ENCODE results near the gene HID1.

Gene HID1

GRCh38 chr17:74954665-74955421, 17.7 kb downstream of the HID1 start:
- no peaks in the 10 kb centered on the region for H3K79me2 ChIP-seq (ENCODE audit: low read length)
- TF ChIP-seq CTCF (IDR thresholded peaks at IDR 0.05; ENCODE audit: low read length) (no peak), EZH2phosphoT487 (IDR thresholded peaks at IDR 0.05; ENCODE audit: low read length) (no peak), EZH2 (optimal IDR thresholded peaks at IDR 0.05; ENCODE audit: low read depth, low read length) (no peak)
- no peak overlapping the region for H2AFZ ChIP-seq (ENCODE audit: low read length)
- H3F3A ChIP-seq (ENCODE audit: insufficient read depth, low read length), result no peaks in the 10 kb centered on the region
- peaks cover 75% of the 10 kb centered on the region for H3K27me3 ChIP-seq (replicated peaks; ENCODE audit: insufficient read depth, low read length)
- no peaks in the 10 kb centered on the region for H3K36me3 ChIP-seq (replicated peaks; ENCODE audit: insufficient read depth, low read length)
- no peak for DNase-seq
- H3K9me3 ChIP-seq (replicated peaks; ENCODE audit: insufficient read depth, low read length), result no peaks in the 10 kb centered on the region
- no peaks in the 10 kb centered on the region for H3K4me1 ChIP-seq (ENCODE audit: low read length)
- H3K4me2 ChIP-seq (ENCODE audit: low read depth, low read length), result no peak overlapping the region
- H3K9ac ChIP-seq (ENCODE audit: low read length), result no peak overlapping the region
- no peaks in the 10 kb centered on the region for H3K9me2 ChIP-seq (replicated peaks; ENCODE audit: insufficient read depth, low read length)
- no peaks in the 10 kb centered on the region for H4K20me1 ChIP-seq (ENCODE audit: insufficient read depth, low read length)
- H3K27ac ChIP-seq (ENCODE audit: low read length), result no peak overlapping the region
- no peak overlapping the region for H3K4me3 ChIP-seq (ENCODE audit: low read length)

- Histone ChIP-seq H3K79me2 (ENCODE audit: low read length) (no peaks in the 10 kb centered on the region), H3K4me3 (ENCODE audit: low read length) (no peak overlapping the region), H3K27ac (ENCODE audit: low read length) (no peak overlapping the region), H4K20me1 (ENCODE audit: insufficient read depth, low read length) (no peaks in the 10 kb centered on the region), H3F3A (ENCODE audit: insufficient read depth, low read length) (no peaks in the 10 kb centered on the region), H3K4me2 (ENCODE audit: low read depth, low read length) (no peak overlapping the region), H3K9me3 (replicated peaks; ENCODE audit: insufficient read depth, low read length) (no peaks in the 10 kb centered on the region), H2AFZ (ENCODE audit: low read length) (no peak overlapping the region), H3K4me1 (ENCODE audit: low read length) (no peaks in the 10 kb centered on the region), H3K27me3 (replicated peaks; ENCODE audit: insufficient read depth, low read length) (peaks cover 81% of the 10 kb centered on the region), H3K9me2 (replicated peaks; ENCODE audit: insufficient read depth, low read length) (no peaks in the 10 kb centered on the region), H3K9ac (ENCODE audit: low read length) (no peak overlapping the region), H3K36me3 (replicated peaks; ENCODE audit: insufficient read depth, low read length) (no peaks in the 10 kb centered on the region)
- no peak for DNase-seq
- TF ChIP-seq CTCF (IDR thresholded peaks at IDR 0.05; ENCODE audit: low read length), result no peak
- TF ChIP-seq EZH2 (optimal IDR thresholded peaks at IDR 0.05; ENCODE audit: low read depth, low read length), result no peak
Observed at GRCh38 chr17:74954115-74954514, 18.4 kb downstream of the HID1 start.

- H2AFZ ChIP-seq (ENCODE audit: low read length), result no peak overlapping the region
- no peak overlapping the region for H3K4me3 ChIP-seq (ENCODE audit: low read length)
- no peaks in the 10 kb centered on the region for H3K9me3 ChIP-seq (replicated peaks; ENCODE audit: insufficient read depth, low read length)
- TF ChIP-seq CTCF (IDR thresholded peaks at IDR 0.05; ENCODE audit: low read length) (no peak), EZH2phosphoT487 (IDR thresholded peaks at IDR 0.05; ENCODE audit: low read length) (no peak)
- H3K27ac ChIP-seq (ENCODE audit: low read length), result no peak overlapping the region
- H3K27me3 ChIP-seq (replicated peaks; ENCODE audit: insufficient read depth, low read length), result peaks cover 82% of the 10 kb centered on the region
- H4K20me1 ChIP-seq (ENCODE audit: insufficient read depth, low read length), result no peaks in the 10 kb centered on the region
- no peaks in the 10 kb centered on the region for H3K9me2 ChIP-seq (replicated peaks; ENCODE audit: insufficient read depth, low read length)
- H3K4me2 ChIP-seq (ENCODE audit: low read depth, low read length), result no peak overlapping the region
- H3K36me3 ChIP-seq (replicated peaks; ENCODE audit: insufficient read depth, low read length), result no peaks in the 10 kb centered on the region
- DNase-seq, result no peak
- H3K4me1 ChIP-seq (ENCODE audit: low read length), result no peaks in the 10 kb centered on the region
- H3F3A ChIP-seq (ENCODE audit: insufficient read depth, low read length), result no peaks in the 10 kb centered on the region
- H3K79me2 ChIP-seq (ENCODE audit: low read length), result no peaks in the 10 kb centered on the region
- no peak overlapping the region for H3K9ac ChIP-seq (ENCODE audit: low read length)
Observed at GRCh38 chr17:74953134-74953687, 19.3 kb downstream of the HID1 start.
